ENCODE data around the gene PHLDA2. TPM values are rescaled to one million over a fixed set of nuclear protein-coding genes. Genes with fewer than 3 reads are reported as not detected.

The PHLDA2 gene
- total RNA-seq, 1 experiment from 2014 or later, result 101 TPM

GRCh38 chr11:2927121-2927800 lies 2.0 kb downstream of the PHLDA2 start:
- Histone ChIP-seq H3K27me3 (ENCODE audit: low read length) (no peaks in the 10 kb centered on the region), H2AFZ (ENCODE audit: low read length) (no peak overlapping the region), H3K79me2 (ENCODE audit: low read length) (peaks cover 42% of the 10 kb centered on the region), H3K9ac (ENCODE audit: low read length) (peak overlapping the region; percentile 98), H3K9me3 (ENCODE audit: low read length) (no peaks in the 10 kb centered on the region), H3K27ac (ENCODE audit: low read length) (peak overlapping the region; percentile 99; the same call in 1 of the 2 replicates), H3F3A (ENCODE audit: low read length, unreplicated experiment) (no peaks in the 10 kb centered on the region), H3K4me2 (ENCODE audit: low read length) (peak overlapping the region; percentile 84), H3K4me1 (ENCODE audit: insufficient read depth, low read length) (peaks cover 40% of the 10 kb centered on the region), H4K20me1 (ENCODE audit: low read length) (peaks cover 25% of the 10 kb centered on the region), H3K4me3 (ENCODE audit: low read length) (peak overlapping the region; percentile 74), H3K9me2 (replicated peaks; ENCODE audit: low read length) (no peaks in the 10 kb centered on the region), H3K36me3 (ENCODE audit: low read depth, low read length) (peaks cover 12% of the 10 kb centered on the region; the same call in 1 of the 2 replicates)
- no TSS peak for BruUV-seq (replicated peaks)
- intact Hi-C loops (cut with micrococcal nuclease), result no loop called here
- no peak for ATAC-seq
- ChIA-PET POLR2A (ENCODE audit: unreplicated experiment) (no interaction called here), CTCF (interaction anchor here (0.6 kb wide), 1 partner anchor 43 kb away, joined by 4 read pairs; no protein-coding TSS in a partner anchor)
- DNase-seq, result no peak
- TF ChIP-seq CTCF (conservative IDR thresholded peaks at IDR 0.05; ENCODE audit: low read depth, low read length) (no peak), EZH2 (IDR thresholded peaks at IDR 0.05; ENCODE audit: low read length, unreplicated experiment) (no peak), EZH2phosphoT487 (IDR thresholded peaks at IDR 0.05; ENCODE audit: borderline replicate concordance, low read length) (no peak)

GRCh38 chr11:2926611-2927051 lies 2.6 kb downstream of the PHLDA2 start:
- no peak for DNase-seq
- H2AFZ ChIP-seq (ENCODE audit: low read length), result no peak overlapping the region
- H3K4me1 ChIP-seq (ENCODE audit: insufficient read depth, low read length), result peaks cover 38% of the 10 kb centered on the region
- POLR2A ChIA-PET (ENCODE audit: unreplicated experiment), result interaction anchor here (0.6 kb wide), 1 partner anchor 198 kb away, joined by 3 read pairs; no protein-coding TSS in a partner anchor
- no peak for ATAC-seq
- no peaks in the 10 kb centered on the region for H3F3A ChIP-seq (ENCODE audit: low read length, unreplicated experiment)
- H3K36me3 ChIP-seq (ENCODE audit: low read depth, low read length), result peaks cover 12% of the 10 kb centered on the region; the same call in 1 of the 2 replicates
- H3K9me3 ChIP-seq (ENCODE audit: low read length), result no peaks in the 10 kb centered on the region
- H3K4me2 ChIP-seq (ENCODE audit: low read length), result peak overlapping the region; percentile 84
- CTCF ChIA-PET, result no interaction called here
- peaks cover 25% of the 10 kb centered on the region for H4K20me1 ChIP-seq (ENCODE audit: low read length)
- intact Hi-C loops (cut with micrococcal nuclease), result no loop called here
- no peaks in the 10 kb centered on the region for H3K27me3 ChIP-seq (ENCODE audit: low read length)
- peak overlapping the region; percentile 74 for H3K4me3 ChIP-seq (ENCODE audit: low read length)
- H3K27ac ChIP-seq (ENCODE audit: low read length), result no peak overlapping the region
- no TSS peak for BruUV-seq (replicated peaks)
- no peak overlapping the region for H3K9ac ChIP-seq (ENCODE audit: low read length)
- TF ChIP-seq EZH2phosphoT487 (IDR thresholded peaks at IDR 0.05; ENCODE audit: borderline replicate concordance, low read length) (no peak), CTCF (conservative IDR thresholded peaks at IDR 0.05; ENCODE audit: low read depth, low read length) (no peak), EZH2 (IDR thresholded peaks at IDR 0.05; ENCODE audit: low read length, unreplicated experiment) (no peak)
- H3K79me2 ChIP-seq (ENCODE audit: low read length), result peaks cover 42% of the 10 kb centered on the region
- no peaks in the 10 kb centered on the region for H3K9me2 ChIP-seq (replicated peaks; ENCODE audit: low read length)
